Fibroblast of pulmonary artery (primary cell): ENCODE data around the gene VAV1.

Experiments
- DNase-seq: peaks from one replicate; pipeline ENCODE4 v3.0.0-alpha.2; 2010; ENCODE audit warnings: low read depth
- H3K4me3 ChIP-seq: replicated peaks from 2 replicates; pipeline ENCODE4 v1.5.1; 2011; ENCODE audit warnings: low read depth, mild to moderate bottlenecking, control low read depth, low read length, moderate library complexity
- TF ChIP-seq, protein P1 (sequence below): IDR thresholded peaks from 2 replicates; pipeline ENCODE4 v1.5.1; 2011; ENCODE audit warnings: mild to moderate bottlenecking, control low read depth, low read length, inconsistent platforms; ENCODE audit errors: missing control alignments

Gene VAV1

DNA sequence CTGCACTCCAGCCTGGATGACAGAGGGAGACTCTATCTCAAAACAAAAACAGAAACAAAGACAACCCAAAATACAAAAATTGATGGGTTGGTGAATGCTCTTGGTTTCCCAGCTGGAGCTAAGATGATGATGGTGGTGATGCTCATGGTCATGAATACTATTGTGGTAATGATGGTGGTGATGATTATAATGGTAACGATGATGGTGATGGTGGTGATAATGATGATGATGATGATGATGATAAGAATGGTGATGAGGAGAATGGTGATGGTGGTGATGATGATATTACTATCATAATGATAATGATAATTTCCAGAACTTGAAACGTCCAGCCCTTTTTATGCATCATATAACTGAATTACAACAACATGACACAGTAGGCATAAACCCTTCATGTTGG lies 40.1 kb downstream of the VAV1 start:
- no peak overlapping the region for H3K4me3 ChIP-seq
- TF ChIP-seq, protein P1, sequence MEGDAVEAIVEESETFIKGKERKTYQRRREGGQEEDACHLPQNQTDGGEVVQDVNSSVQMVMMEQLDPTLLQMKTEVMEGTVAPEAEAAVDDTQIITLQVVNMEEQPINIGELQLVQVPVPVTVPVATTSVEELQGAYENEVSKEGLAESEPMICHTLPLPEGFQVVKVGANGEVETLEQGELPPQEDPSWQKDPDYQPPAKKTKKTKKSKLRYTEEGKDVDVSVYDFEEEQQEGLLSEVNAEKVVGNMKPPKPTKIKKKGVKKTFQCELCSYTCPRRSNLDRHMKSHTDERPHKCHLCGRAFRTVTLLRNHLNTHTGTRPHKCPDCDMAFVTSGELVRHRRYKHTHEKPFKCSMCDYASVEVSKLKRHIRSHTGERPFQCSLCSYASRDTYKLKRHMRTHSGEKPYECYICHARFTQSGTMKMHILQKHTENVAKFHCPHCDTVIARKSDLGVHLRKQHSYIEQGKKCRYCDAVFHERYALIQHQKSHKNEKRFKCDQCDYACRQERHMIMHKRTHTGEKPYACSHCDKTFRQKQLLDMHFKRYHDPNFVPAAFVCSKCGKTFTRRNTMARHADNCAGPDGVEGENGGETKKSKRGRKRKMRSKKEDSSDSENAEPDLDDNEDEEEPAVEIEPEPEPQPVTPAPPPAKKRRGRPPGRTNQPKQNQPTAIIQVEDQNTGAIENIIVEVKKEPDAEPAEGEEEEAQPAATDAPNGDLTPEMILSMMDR, result no peak
- no peak for DNase-seq

DNA sequence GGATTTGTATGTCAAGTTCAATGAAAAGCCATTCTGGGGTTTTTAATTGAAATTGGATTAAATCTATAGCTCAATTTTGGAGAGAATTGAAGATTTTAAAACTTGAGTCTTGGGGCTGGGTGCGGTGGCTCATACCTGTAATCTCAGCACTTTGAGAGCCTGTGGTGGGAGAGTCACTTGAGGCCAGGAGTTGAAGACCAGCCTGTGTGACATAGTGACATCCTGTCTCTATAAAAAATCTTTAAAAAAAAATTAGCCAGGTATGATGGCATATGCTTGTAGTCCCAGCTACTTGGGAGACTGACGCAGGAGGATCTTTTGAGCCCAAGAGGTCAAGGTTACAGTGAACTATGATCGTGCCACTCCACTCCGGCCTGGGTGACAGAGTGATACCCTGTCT lies 41.2 kb downstream of the VAV1 start:
- no peak overlapping the region for H3K4me3 ChIP-seq
- TF ChIP-seq, protein P1, result no peak
- DNase-seq, result no peak

DNA sequence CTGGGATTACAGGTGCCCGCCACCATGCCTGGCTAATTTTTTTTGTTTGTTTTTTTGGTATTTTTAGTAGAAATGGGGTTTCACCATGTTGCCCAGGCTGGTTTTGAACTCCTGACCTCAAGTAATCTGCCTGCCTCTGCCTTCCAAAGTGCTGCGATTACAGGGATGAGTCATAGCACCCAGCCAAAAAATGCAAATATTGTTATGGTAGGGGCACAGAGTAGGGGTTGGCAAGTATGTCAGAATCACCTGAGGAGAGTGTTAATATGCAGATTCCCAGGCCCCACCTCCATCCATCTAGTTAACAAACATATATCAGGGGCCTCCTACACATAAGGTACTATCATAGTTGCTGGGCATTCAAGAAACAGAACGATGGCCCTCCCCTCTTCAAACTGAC lies 44.7 kb downstream of the VAV1 start:
- DNase-seq, result no peak
- TF ChIP-seq, protein P1, result no peak
- H3K4me3 ChIP-seq, result no peak overlapping the region

DNA sequence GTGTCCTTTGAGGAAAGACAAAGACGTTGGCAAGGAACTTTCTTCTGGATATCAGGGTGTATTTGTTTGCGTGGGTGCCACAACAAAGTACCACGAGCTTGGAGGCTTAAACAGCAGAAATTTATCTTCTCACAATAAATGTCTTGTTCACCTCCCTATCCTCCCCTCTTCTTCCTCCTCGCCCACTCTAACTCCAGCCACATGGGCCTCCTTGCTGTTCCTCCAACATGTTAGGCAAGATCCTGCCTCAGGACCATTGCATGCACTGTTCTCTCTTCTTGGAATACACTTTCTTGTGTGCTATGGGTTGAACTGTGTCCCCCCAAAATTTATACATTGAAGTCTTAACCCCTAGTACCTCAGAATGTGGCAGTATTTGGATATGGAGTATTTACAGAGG lies 45.7 kb downstream of the VAV1 start:
- H3K4me3 ChIP-seq, result no peak overlapping the region
- TF ChIP-seq, protein P1, result no peak
- no peak for DNase-seq

DNA sequence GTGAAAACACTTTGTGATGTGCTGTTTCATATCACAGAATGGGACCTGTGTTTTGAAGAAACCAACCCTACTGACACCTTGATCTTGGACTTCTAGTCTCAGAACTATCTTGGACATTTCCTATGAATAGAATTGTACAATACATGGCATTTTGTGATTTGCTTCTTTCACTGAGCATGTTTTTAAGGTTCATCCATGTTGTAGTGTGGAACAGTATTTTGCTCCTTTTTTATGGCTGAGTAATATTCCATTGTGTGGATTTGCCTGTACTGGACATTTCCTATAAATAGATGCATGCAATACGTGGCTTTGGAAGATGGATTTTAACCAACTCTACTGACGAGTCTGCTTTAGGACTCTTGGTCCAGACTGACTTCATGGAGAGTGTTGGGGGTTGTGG lies 46.8 kb downstream of the VAV1 start:
- no peak overlapping the region for H3K4me3 ChIP-seq
- TF ChIP-seq, protein P1, result no peak
- no peak for DNase-seq

DNA sequence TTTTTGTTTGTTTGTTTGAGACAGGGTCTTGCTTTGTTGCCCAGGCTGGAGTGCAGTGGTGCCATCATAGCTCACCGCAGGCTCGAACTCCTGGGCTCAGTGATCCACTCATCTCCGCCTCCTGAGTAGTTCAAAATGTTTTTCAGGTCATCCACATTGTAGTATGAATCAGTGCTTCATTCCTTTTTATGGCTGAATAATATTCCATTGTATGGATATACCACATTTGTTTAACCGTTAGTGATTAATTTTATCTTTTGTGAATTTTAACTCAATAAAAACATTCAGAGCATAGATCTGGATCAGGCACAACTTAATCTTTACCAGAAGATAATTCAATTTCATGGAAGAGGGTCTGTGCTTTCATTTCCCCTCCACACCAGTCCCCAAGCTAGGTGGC lies 47.7 kb downstream of the VAV1 start:
- no peak for DNase-seq
- TF ChIP-seq, protein P1, result no peak
- no peak overlapping the region for H3K4me3 ChIP-seq

DNA sequence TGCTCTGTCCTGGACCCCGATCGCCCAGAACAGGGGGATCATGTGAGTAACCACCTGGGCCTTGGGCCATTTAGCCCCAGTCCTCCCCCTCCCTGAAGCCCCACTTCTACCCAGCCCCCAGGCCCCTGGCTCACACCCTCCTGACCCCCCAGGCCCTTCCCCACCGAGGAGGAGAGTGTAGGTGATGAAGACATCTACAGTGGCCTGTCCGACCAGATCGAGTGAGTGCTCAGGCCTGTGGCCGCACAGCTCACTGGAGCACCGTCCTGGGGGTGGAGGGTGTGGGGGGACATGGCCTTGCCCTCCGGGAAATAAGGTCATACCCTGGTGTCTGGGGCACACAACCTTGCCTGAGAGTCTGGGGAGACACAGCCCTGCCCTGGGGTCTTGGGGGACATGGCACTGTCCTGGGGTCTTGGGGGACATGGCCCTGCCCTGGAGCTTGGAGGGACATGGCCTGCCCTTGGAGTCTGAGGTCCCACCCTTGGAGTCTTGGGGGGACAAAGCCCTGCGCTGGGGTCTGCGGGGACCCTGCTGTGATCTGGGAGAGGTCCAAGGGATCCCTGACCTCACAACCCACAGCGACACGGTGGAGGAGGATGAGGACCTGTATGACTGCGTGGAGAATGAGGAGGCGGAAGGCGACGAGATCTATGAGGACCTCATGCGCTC lies 49.3 kb downstream of the VAV1 start:
- H3K4me3 ChIP-seq, result no peak overlapping the region
- DNase-seq, result no peak
- TF ChIP-seq, protein P1, result no peak
